Stimulated activated naive CD4-positive, alpha-beta T cell (primary cell): ENCODE data around the gene TJP3.
"Not testable (repeated sequence)": the region's sequence is repeated elsewhere in the genome, so short reads cannot be mapped to it uniquely, and the experiment has no call there.

Source experiments
- DNase-seq, 6 experiments: peaks; one replicate each; lab custom pipeline; 2025; lab: John Stamatoyannopoulos, UW

Gene TJP3

DNA sequence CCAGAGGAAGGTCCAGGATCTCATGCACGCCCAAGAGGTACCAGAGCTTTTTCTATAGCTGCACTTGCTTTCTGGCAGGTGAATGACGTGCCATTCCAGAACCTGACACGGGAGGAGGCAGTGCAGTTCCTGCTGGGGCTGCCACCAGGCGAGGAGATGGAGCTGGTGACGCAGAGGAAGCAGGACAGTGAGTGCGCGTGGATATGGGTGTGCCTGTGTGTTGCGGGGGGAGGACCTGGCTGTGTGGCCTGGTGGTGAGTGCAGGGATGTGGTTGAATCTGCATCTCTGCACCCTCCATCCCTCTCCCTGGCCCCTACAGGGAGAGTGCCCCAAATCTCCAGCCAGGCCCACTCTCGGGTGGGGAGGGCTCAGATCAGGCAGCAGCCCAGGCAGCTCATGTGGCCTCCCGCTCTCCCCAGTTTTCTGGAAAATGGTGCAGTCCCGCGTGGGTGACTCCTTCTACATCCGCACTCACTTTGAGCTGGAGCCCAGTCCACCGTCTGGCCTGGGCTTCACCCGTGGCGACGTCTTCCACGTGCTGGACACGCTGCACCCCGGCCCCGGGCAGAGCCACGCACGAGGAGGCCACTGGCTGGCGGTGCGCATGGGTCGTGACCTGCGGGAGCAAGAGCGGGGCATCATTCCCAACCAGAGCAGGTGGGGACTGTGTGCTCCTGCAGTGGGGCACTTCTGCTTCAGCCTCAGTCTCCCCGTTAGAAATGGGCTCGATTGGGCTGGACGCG, 30.5 kb downstream of the TJP3 start:
- DNase-seq: no peak

- DNase-seq: no peak
Measured at GRCh38 chr19:3740431-3740830, 32.2 kb downstream of the TJP3 start.

- DNase-seq: no peak
Measured at GRCh38 chr19:3743486-3743885, 35.3 kb downstream of the TJP3 start.

DNA sequence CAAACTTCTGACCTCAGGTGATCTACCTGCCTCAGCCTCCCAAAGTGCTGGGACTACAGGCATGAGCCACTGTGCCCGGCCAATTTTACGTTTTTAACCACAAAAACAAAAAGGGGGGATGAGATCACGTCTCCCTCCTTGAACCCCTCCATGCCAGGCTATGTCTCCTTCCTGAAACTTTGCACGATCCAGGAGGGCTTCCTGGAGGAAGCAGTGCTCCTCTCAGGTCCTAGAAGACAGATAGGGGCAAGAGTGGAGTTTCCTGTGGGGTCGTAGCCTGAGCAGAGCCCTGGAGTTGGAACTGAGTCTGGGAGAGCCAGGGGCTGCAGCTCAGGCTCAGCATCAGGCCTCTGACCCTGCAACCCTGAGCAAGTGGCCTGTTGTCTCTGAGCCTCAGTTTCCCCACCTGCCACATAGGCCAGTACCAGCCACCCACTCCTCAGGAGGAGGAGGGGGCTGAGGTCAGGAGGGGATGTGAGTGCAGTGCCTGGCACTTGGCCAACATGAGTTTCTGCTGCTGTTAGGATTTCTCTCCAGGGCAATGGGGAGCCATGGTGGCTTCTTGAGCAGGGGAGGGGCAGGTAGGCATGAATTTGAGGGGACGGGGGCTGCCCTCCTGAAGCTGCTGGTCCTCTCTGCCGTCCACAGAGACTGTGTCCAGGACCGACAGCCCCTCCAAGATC, 37.3 kb downstream of the TJP3 start:
- DNase-seq: no peak

DNA sequence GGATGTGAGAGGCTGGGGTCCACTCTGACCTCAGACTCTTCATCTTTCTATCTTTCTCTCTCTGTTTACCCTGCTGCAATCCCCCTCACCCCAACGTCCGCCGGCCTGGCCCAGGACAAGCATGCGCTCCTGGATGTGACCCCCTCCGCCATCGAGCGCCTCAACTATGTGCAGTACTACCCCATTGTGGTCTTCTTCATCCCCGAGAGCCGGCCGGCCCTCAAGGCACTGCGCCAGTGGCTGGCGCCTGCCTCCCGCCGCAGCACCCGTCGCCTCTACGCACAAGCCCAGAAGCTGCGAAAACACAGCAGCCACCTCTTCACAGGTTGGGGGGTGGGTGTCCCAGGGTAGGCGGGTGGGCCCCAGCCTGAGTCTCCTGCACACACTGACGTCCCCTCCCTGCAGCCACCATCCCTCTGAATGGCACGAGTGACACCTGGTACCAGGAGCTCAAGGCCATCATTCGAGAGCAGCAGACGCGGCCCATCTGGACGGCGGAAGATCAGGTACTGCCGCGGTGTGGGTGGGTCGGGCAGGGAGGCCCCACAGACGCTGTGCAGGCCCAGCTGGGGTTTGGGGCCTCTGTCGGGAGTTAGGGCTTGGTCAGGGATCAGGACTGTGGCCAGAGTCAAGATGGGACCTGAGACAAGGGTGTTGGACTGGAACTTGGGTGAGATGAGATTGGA, 38.3 kb downstream of the TJP3 start:
- no peak for DNase-seq

DNA sequence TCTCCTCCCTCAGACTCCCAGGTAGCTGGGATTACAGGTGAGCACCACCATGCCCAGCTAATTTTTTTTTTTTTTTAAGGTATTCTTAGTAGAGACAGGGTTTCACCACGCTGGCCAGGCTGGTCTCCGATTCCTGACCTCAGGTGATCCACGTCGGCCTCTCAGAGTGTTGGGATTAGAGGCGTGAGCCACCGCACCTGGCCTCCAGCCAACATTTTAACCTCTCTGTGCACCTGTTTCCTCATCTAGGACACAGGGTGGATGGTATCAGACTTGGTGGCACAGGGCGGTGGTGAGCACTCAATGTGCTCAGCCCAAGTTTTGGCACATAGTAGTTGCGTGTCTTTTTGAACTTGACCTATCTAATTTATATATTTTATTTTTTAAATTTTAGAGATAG, 40.8 kb downstream of the TJP3 start:
- DNase-seq: no peak

- no peak for DNase-seq
Measured at GRCh38 chr19:3750211-3750610, 42.0 kb downstream of the TJP3 start.

DNA sequence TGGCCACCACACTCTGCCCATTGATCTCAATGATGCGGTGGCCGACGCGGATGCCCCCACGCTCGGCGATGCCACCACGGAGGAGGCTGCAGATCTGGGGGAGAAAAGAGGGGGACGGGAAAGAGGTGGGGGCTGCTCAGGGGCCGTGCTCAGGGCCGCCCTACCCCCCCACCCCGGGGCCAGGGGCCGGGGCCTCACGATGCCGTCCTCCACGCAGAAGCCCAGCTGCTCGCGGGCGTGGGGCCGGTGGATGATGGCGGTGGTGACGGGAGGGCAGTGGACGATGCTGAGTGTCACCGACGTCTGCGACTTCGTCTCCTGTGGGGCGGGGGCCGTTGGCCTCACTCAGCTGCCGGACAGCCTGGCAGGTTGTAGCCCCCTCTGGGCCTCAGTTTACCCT, 43.1 kb downstream of the TJP3 start:
- no peak for DNase-seq

DNA sequence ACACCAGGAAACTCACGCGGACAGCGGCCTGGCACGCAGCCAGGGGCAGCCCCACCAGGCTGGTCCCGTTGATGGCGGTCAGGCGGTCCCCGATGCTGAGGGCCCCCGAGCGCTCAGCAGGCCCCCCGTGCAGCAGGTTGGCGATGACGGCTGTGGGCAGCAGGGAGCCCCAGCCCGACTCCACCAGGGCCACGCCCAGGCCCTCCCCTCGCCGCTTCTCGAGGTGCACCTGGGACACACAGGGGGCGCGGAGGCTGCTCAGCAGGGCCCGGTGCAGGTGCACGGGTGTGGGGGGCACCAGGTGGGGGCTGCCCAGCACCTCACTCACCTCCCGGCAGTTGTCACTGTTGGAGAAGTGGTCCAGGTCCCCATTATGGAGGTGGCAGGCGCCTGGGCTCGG, 44.3 kb downstream of the TJP3 start:
- no peak for DNase-seq

- no peak for DNase-seq
Measured at GRCh38 chr19:3753631-3754410, 45.6 kb downstream of the TJP3 start.

- DNase-seq: not testable (repeated sequence)
Measured at GRCh38 chr19:3757705-3758104, 49.5 kb downstream of the TJP3 start.

DNA sequence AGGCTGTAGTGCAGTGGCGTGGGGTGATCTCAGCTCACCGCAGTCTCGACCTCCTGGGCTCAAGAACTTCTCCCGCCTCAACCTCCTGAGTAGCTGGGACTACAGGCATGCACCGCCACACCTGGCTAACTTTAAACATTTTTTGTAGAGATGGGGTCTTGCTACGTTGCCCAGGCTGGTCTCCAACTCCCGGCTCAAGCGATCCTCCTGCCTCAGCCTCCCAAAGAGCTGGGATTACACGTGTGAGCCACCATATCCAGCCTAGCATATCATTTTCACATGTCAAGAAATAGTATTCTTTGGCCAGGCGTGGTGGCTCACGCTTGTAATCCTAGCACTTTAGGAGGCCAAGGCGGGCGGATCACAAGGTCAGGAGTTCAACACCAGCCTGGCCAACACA, 50.1 kb downstream of the TJP3 start:
- DNase-seq: not testable (repeated sequence)

GRCh38 chr19:3759482-3760254, 51.5 kb downstream of the TJP3 start:
- no peak for DNase-seq

DNA sequence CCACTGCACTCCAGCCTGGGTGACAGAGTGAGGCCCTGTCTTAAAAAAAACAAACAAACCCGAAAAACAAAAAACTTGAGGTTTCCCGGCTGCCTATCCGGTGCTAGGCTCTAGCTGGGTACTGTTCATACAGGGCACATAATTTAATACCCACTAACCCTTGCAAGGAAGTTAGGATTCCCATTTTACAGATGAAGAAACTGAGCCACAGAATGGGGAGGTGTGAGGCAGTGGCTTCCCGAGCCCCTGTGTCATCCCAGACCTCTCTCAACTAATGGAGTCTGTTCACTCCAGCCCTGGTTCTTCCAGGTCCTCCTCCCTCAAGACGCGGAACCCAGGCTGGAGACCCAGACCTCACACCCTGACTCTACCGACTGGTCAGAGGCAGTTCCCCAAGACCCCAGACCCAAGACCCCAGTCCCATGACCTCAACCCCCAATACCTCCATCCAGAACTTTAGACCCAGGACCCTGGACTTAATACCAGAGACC, 52.7 kb downstream of the TJP3 start:
- DNase-seq: peak in 4 of 6 experiments; percentile 14 to 46 (median 39)

- DNase-seq: peak; percentile 80 to 93 (median 92)
Measured at GRCh38 chr19:3761382-3762129, 53.4 kb downstream of the TJP3 start, which contains the start of gene APBA3. APBA3 (minus strand) TSS chr19:3761692; CDS start chr19:3760264, 1,428 bp downstream.

DNA sequence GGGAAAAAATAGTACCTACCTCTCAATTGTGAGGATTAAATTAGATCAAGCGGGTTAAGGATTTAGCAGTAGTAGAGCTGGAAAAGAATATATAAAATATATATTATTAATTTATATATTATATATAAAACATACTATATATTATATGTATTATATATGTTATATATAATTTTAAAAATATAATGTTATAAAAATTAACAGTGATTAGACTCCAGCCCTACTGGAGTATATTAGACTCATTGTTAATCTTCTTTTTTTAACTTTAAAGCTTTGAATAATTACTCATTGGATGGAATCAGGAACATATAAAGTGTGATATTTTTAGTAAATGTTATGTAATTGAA, 53.9 kb downstream of the TJP3 start:
- DNase-seq: no peak

DNA sequence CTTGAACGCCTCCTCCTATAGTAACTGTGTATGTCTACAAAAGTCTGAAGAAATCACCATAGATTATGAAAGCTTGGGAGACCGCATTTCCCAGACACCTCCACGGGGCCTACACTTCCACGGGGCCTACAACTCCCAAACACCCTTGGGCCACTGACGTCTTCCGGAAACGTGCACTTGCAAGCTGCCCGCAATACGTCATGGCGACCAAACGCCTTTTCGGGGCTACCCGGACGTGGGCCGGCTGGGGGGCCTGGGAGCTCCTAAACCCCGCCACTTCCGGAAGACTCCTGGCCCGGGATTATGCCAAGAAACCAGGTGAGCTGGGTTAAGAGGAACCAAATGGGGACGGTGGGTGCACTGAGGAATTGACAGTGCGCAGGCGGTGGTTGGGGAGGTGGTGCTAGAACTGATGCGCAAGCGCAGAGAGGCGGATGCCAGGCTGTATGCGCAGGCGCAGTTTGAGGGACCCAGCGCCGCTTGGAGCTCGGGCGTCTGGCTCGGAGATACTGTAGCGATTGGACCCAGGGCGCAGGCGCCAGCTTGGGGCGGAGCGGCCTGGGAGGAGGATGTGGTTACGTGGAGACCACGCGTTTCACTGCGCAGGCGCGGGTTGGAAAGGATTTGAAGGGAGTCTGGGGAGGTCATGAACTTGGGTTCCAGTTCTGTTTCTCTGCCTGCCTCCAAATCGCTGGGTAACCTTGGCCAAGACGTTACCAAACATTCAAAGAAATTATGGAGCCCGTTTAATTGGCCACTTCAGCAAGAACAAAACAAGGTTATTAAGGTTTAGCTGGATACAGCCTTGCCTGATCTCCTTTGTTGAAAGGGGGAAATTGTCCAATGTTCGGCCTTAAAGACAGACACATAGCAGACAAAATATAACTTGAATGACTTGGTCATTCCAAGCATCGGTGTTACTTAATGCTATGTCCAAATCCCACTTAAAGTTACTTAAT, 54.6 kb downstream of the TJP3 start, which contains the start of gene MRPL54:
TSS of gene MRPL54 (plus strand) at position 182 of the 959 bp plus-strand sequence. CDS start at position 201, 19 bp downstream.
- peak; percentile 97 to 100 (median 99) for DNase-seq

DNA sequence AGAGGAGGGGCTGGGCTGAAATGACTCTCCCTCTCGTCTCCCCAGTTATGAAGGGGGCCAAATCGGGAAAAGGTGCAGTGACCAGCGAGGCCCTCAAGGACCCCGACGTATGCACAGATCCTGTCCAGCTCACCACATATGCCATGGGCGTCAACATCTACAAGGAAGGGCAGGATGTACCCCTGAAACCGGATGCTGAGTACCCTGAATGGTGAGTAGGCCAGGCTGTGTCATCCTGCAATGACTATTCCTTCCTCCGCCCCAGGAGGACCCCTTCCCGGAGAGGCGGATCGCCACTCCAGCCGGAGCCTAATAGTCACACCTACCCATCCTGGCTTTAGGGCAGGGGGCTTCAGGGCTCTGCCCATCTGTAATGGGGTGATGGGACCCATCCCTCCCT, 56.9 kb downstream of the TJP3 start:
- no peak for DNase-seq

DNA sequence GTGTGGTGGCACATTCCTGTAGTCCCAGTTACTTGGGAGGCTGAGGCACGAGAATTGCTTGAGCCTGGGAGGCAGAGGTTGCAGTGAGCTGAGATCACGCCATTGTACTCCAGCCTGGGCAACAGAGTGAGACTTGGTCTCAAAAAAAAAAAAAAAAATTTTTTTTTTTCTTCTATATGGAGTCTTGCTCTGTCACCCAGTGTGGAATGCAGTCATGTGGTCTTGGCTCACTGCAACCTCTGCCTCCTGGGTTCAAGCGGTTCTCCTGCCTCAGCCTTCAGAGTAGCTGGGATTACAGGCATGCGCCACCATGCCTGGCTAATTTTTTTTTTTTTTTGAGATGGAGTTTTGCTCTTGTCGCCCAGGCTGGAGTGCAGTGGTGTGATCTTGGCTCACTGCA, 57.6 kb downstream of the TJP3 start:
- not testable (repeated sequence) for DNase-seq
